ENCODE measurements around the gene NTN5. TPM values are rescaled to one million over a fixed set of nuclear protein-coding genes. Genes with fewer than 3 reads are reported as not detected.
A peak's percentile ranks its signal among the peaks of the same experiment; 100 is the strongest.

NTN5 gene
- total and polyA plus RNA-seq, 5 donors from 2014 or later: 0.21 to 2.3 (median 0.30) TPM; not detected in 2

GRCh38 chr19:48616041-48616436, 56.8 kb downstream of the NTN5 start:
- Histone ChIP-seq H3K27me3 (ENCODE audit: control insufficient read depth, insufficient read depth, low read length) (no peaks in the 10 kb centered on the region), H3K36me3 (ENCODE audit: control insufficient read depth, insufficient read depth, low read length) (peaks cover 27% of the 10 kb centered on the region), H3K4me3 (ENCODE audit: low read depth, low read length) (no peak overlapping the region), H3K4me1 (ENCODE audit: control insufficient read depth, insufficient read depth, low read length, poor library complexity, severe bottlenecking) (peaks cover 33% of the 10 kb centered on the region), H3K27ac (ENCODE audit: insufficient read depth, low read length, poor library complexity, severe bottlenecking) (peak overlapping the region; percentile 18), H3K9me3 (ENCODE audit: control insufficient read depth in 2 of 2, low read length in 2 of 2) (no peaks in the 10 kb centered on the region)
- Mint-ChIP-seq H3K4me3 (peak overlapping the region; percentile 76 to 100 (median 97)), H3K27ac (peak overlapping the region in 1 of 3 donors; percentile 83), H3K36me3 (peaks cover 17% of the 10 kb centered on the region), H3K4me1 (peaks cover 4 to 51% (median 28%) of the 10 kb centered on the region in 4 donors), H3K9me3 (no peaks in the 10 kb centered on the region), H3K27me3 (no peaks in the 10 kb centered on the region)
- DNase-seq: no peak
- no peak for ATAC-seq (ENCODE audit: low read depth in 2 of 2)

- Histone ChIP-seq H3K4me1 (ENCODE audit: control insufficient read depth, insufficient read depth, low read length, poor library complexity, severe bottlenecking) (peaks cover 33% of the 10 kb centered on the region), H3K36me3 (ENCODE audit: control insufficient read depth, insufficient read depth, low read length) (peaks cover 27% of the 10 kb centered on the region), H3K27me3 (ENCODE audit: control insufficient read depth, insufficient read depth, low read length) (no peaks in the 10 kb centered on the region), H3K9me3 (ENCODE audit: control insufficient read depth in 2 of 2, low read length in 2 of 2) (no peaks in the 10 kb centered on the region), H3K4me3 (ENCODE audit: low read depth, low read length) (no peak overlapping the region), H3K27ac (ENCODE audit: insufficient read depth, low read length, poor library complexity, severe bottlenecking) (no peak overlapping the region)
- ATAC-seq (ENCODE audit: low read depth in 2 of 2): no peak
- Mint-ChIP-seq H3K9me3 (no peaks in the 10 kb centered on the region), H3K27ac (no peak overlapping the region), H3K36me3 (peaks cover 17% of the 10 kb centered on the region), H3K4me3 (peak overlapping the region in 2 of 4 donors; percentile 28 to 100), H3K27me3 (no peaks in the 10 kb centered on the region), H3K4me1 (peaks cover 4 to 51% (median 28%) of the 10 kb centered on the region in 4 donors)
- no peak for DNase-seq
Observed at GRCh38 chr19:48615231-48616040, 57.4 kb downstream of the NTN5 start.

GRCh38 chr19:48614436-48615230, 58.2 kb downstream of the NTN5 start, which contains the start of gene FAM83E:
Gene FAM83E (minus strand): TSS chr19:48615076. CDS start chr19:48613372, 1,704 bp downstream.
- H3K9me3 ChIP-seq (ENCODE audit: control insufficient read depth in 2 of 2, low read length in 2 of 2): no peaks in the 10 kb centered on the region
- Mint-ChIP-seq H3K4me3 (peak within 1 kb of the TSS in 2 of 4 donors; percentile 28 to 100), H3K27ac (peak within 1 kb of the TSS in 2 of 3 donors; percentile 36 to 67), H3K9me3 (no peaks in the 10 kb centered on the region), H3K4me1 (peaks cover 4 to 43% (median 23%) of the 10 kb centered on the region in 4 donors), H3K27me3 (no peaks in the 10 kb centered on the region), H3K36me3 (peaks cover 17% of the 10 kb centered on the region)
- no peaks in the 10 kb centered on the region for H3K27me3 ChIP-seq (ENCODE audit: control insufficient read depth, insufficient read depth, low read length)
- ATAC-seq (ENCODE audit: low read depth in 2 of 2) (no peak), DNase-seq (no peak)
- peaks cover 27% of the 10 kb centered on the region for H3K36me3 ChIP-seq (ENCODE audit: control insufficient read depth, insufficient read depth, low read length)
- no peak within 1 kb of the TSS for H3K4me3 ChIP-seq (ENCODE audit: low read depth, low read length)
- H3K4me1 ChIP-seq (ENCODE audit: control insufficient read depth, insufficient read depth, low read length, poor library complexity, severe bottlenecking): peaks cover 29% of the 10 kb centered on the region
- no peak within 1 kb of the TSS for H3K27ac ChIP-seq (ENCODE audit: insufficient read depth, low read length, poor library complexity, severe bottlenecking)

- H3K27ac ChIP-seq (ENCODE audit: insufficient read depth, low read length, poor library complexity, severe bottlenecking): no peak overlapping the region
- H3K27ac Mint-ChIP-seq: peak overlapping the region in 2 of 3 donors; percentile 36 to 67
- no peaks in the 10 kb centered on the region for H3K27me3 Mint-ChIP-seq
- H3K4me1 Mint-ChIP-seq: peaks cover under 1 to 36% (median 18%) of the 10 kb centered on the region in 4 donors
- peak overlapping the region in 1 of 4 donors; percentile 65 for H3K4me3 Mint-ChIP-seq
- H3K9me3 Mint-ChIP-seq: no peaks in the 10 kb centered on the region
- no peaks in the 10 kb centered on the region for H3K9me3 ChIP-seq (ENCODE audit: control insufficient read depth in 2 of 2, low read length in 2 of 2)
- peaks cover 28% of the 10 kb centered on the region for H3K4me1 ChIP-seq (ENCODE audit: control insufficient read depth, insufficient read depth, low read length, poor library complexity, severe bottlenecking)
- no peak overlapping the region for H3K4me3 ChIP-seq (ENCODE audit: low read depth, low read length)
- H3K36me3 ChIP-seq (ENCODE audit: control insufficient read depth, insufficient read depth, low read length): peaks cover 27% of the 10 kb centered on the region
- ATAC-seq (ENCODE audit: low read depth in 2 of 2): no peak
- no peaks in the 10 kb centered on the region for H3K27me3 ChIP-seq (ENCODE audit: control insufficient read depth, insufficient read depth, low read length)
- no peak for DNase-seq
- H3K36me3 Mint-ChIP-seq: peaks cover 17% of the 10 kb centered on the region
Observed at GRCh38 chr19:48613852-48614435, 58.9 kb downstream of the NTN5 start.

GRCh38 chr19:48613024-48613851, 59.6 kb downstream of the NTN5 start:
- Histone ChIP-seq H3K4me3 (ENCODE audit: low read depth, low read length) (no peak overlapping the region), H3K4me1 (ENCODE audit: control insufficient read depth, insufficient read depth, low read length, poor library complexity, severe bottlenecking) (peaks cover 30% of the 10 kb centered on the region), H3K27ac (ENCODE audit: insufficient read depth, low read length, poor library complexity, severe bottlenecking) (no peak overlapping the region), H3K9me3 (ENCODE audit: control insufficient read depth in 2 of 2, low read length in 2 of 2) (no peaks in the 10 kb centered on the region), H3K27me3 (ENCODE audit: control insufficient read depth, insufficient read depth, low read length) (no peaks in the 10 kb centered on the region), H3K36me3 (ENCODE audit: control insufficient read depth, insufficient read depth, low read length) (peaks cover 27% of the 10 kb centered on the region)
- ATAC-seq (ENCODE audit: low read depth in 2 of 2): no peak
- Mint-ChIP-seq H3K36me3 (peaks cover 17% of the 10 kb centered on the region), H3K4me1 (peaks cover 0 to 29% (median 19%) of the 10 kb centered on the region in 4 donors), H3K27me3 (no peaks in the 10 kb centered on the region), H3K9me3 (no peaks in the 10 kb centered on the region), H3K4me3 (peak overlapping the region in 1 of 4 donors; percentile 41), H3K27ac (peak overlapping the region in 1 of 3 donors; percentile 36)
- DNase-seq: no peak

GRCh38 chr19:48611872-48612271, 60.9 kb downstream of the NTN5 start:
- DNase-seq: no peak
- no peaks in the 10 kb centered on the region for H3K9me3 Mint-ChIP-seq
- Histone ChIP-seq H3K27ac (ENCODE audit: insufficient read depth, low read length, poor library complexity, severe bottlenecking) (no peak overlapping the region), H3K4me3 (ENCODE audit: low read depth, low read length) (no peak overlapping the region), H3K27me3 (ENCODE audit: control insufficient read depth, insufficient read depth, low read length) (no peaks in the 10 kb centered on the region), H3K9me3 (ENCODE audit: control insufficient read depth in 2 of 2, low read length in 2 of 2) (no peaks in the 10 kb centered on the region), H3K4me1 (ENCODE audit: control insufficient read depth, insufficient read depth, low read length, poor library complexity, severe bottlenecking) (peaks cover 16% of the 10 kb centered on the region), H3K36me3 (ENCODE audit: control insufficient read depth, insufficient read depth, low read length) (peaks cover 19% of the 10 kb centered on the region)
- peaks cover 0 to 15% (median 12%) of the 10 kb centered on the region in 4 donors for H3K4me1 Mint-ChIP-seq
- no peak overlapping the region for H3K4me3 Mint-ChIP-seq
- peaks cover 17% of the 10 kb centered on the region for H3K36me3 Mint-ChIP-seq
- ATAC-seq (ENCODE audit: low read depth in 2 of 2): no peak
- no peaks in the 10 kb centered on the region for H3K27me3 Mint-ChIP-seq
- H3K27ac Mint-ChIP-seq: no peak overlapping the region
